Measurements from ENCODE around the gene SLC24A3.

Gene SLC24A3

DNA sequence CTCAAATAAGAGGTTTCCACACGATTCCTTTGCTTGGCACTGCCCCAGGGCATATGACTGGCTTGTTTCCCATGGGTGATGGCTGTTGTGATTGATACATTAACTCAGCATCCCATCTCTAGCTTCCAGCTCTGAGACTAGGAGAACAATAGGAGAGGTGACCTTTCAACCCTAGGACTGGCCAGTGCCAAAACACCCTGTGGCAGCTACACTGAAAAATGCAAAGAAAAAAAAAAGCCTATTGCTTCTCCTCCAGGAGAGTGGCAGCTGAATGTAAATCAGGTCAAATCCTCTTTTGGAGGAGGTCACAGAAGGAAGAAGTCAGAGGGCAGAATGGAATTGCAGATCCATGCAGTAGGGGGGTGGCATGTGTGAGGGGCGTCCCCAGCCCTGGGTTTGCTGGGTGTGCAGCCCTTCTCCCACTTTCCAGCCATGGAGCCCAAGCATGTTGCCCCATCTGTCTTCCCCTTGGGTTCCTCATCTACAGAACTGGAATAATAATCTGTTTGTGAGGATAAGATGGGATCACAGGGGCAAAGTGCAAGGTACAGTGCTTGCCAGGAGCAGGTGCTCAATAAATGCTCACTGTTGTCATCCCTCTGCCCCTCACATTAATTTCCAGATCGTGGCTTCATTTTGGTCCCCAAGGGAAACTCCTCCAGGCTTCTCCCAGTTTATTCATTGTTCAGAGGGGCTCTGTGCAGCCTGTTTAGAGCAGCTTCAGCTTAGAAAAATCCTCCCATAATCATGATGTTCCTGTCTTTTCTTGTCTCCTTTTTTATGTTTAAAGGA lies 300.6 kb downstream of the SLC24A3 start:
- Histone ChIP-seq H3K36me3 (ENCODE audit: insufficient read depth, low read length) (no peaks in the 10 kb centered on the region), H3K4me1 (ENCODE audit: insufficient read depth, low read length) (no peaks in the 10 kb centered on the region), H3K9ac (ENCODE audit: low read depth, low read length) (no peak overlapping the region), H3K27me3 (ENCODE audit: insufficient read depth, low read length) (no peaks in the 10 kb centered on the region), H3K4me3 (ENCODE audit: low read length) (no peak overlapping the region), H3K9me3 (ENCODE audit: insufficient read depth, low read depth, low read length) (no peaks in the 10 kb centered on the region), H3K27ac (ENCODE audit: low read depth, low read length) (no peak overlapping the region)
- 78% methylated on average over 3 of the region's 3 CpGs for WGBS

GRCh38 chr20:19515074-19515473 lies 302.6 kb downstream of the SLC24A3 start:
- H3K9ac ChIP-seq (ENCODE audit: low read depth, low read length): no peak overlapping the region
- H3K4me1 ChIP-seq (ENCODE audit: insufficient read depth, low read length): no peaks in the 10 kb centered on the region
- no peaks in the 10 kb centered on the region for H3K27me3 ChIP-seq (ENCODE audit: insufficient read depth, low read length)
- H3K27ac ChIP-seq (ENCODE audit: low read depth, low read length): no peak overlapping the region
- no peak overlapping the region for H3K4me3 ChIP-seq (ENCODE audit: low read length)
- no peaks in the 10 kb centered on the region for H3K36me3 ChIP-seq (ENCODE audit: insufficient read depth, low read length)
- no peaks in the 10 kb centered on the region for H3K9me3 ChIP-seq (ENCODE audit: insufficient read depth, low read depth, low read length)
- WGBS: 92% methylated on average over 6 of the region's 6 CpGs

- Histone ChIP-seq H3K9me3 (ENCODE audit: insufficient read depth, low read depth, low read length) (no peaks in the 10 kb centered on the region), H3K4me1 (ENCODE audit: insufficient read depth, low read length) (no peaks in the 10 kb centered on the region), H3K27ac (ENCODE audit: low read depth, low read length) (no peak overlapping the region), H3K4me3 (ENCODE audit: low read length) (no peak overlapping the region), H3K9ac (ENCODE audit: low read depth, low read length) (no peak overlapping the region), H3K36me3 (ENCODE audit: insufficient read depth, low read length) (no peaks in the 10 kb centered on the region), H3K27me3 (ENCODE audit: insufficient read depth, low read length) (no peaks in the 10 kb centered on the region)
- no CpG with 5 or more reads among the region's 1 CpG for WGBS
Observed at GRCh38 chr20:19519466-19519865, 307.0 kb downstream of the SLC24A3 start.

DNA sequence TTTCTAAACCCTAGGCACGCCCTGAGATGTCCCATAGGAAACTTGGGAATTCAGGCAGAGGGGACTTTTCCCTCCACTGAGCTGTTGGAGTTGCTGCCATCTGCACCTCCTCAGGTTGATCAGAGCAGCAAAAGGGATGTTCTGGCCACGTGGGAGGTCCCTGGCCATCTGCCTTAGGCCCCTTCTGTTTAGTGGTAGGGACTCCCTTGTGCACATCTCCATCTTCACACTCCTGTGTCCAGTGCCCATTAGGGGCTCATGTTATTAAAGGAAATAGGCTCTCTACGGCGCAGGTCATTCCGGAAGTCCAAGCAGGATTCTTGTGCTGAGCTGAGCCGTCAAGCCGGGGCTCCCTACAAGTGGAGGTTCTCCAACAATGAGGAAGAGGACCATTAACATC lies 307.8 kb downstream of the SLC24A3 start:
- Histone ChIP-seq H3K4me3 (ENCODE audit: low read length) (no peak overlapping the region), H3K9ac (ENCODE audit: low read depth, low read length) (no peak overlapping the region), H3K9me3 (ENCODE audit: insufficient read depth, low read depth, low read length) (no peaks in the 10 kb centered on the region), H3K4me1 (ENCODE audit: insufficient read depth, low read length) (no peaks in the 10 kb centered on the region), H3K36me3 (ENCODE audit: insufficient read depth, low read length) (no peaks in the 10 kb centered on the region), H3K27ac (ENCODE audit: low read depth, low read length) (no peak overlapping the region), H3K27me3 (ENCODE audit: insufficient read depth, low read length) (no peaks in the 10 kb centered on the region)
- WGBS: 90% methylated on average over 7 of the region's 7 CpGs

GRCh38 chr20:19522071-19522801 lies 309.8 kb downstream of the SLC24A3 start:
- Histone ChIP-seq H3K36me3 (ENCODE audit: insufficient read depth, low read length) (no peaks in the 10 kb centered on the region), H3K27ac (ENCODE audit: low read depth, low read length) (no peak overlapping the region), H3K9ac (ENCODE audit: low read depth, low read length) (no peak overlapping the region), H3K4me1 (ENCODE audit: insufficient read depth, low read length) (no peaks in the 10 kb centered on the region), H3K9me3 (ENCODE audit: insufficient read depth, low read depth, low read length) (no peaks in the 10 kb centered on the region), H3K4me3 (ENCODE audit: low read length) (no peak overlapping the region), H3K27me3 (ENCODE audit: insufficient read depth, low read length) (no peaks in the 10 kb centered on the region)
- WGBS: 92% methylated on average over 9 of the region's 9 CpGs

GRCh38 chr20:19522836-19523590 lies 310.6 kb downstream of the SLC24A3 start:
- WGBS: 97% methylated on average over 3 of the region's 4 CpGs
- no peak overlapping the region for H3K4me3 ChIP-seq (ENCODE audit: low read length)

DNA sequence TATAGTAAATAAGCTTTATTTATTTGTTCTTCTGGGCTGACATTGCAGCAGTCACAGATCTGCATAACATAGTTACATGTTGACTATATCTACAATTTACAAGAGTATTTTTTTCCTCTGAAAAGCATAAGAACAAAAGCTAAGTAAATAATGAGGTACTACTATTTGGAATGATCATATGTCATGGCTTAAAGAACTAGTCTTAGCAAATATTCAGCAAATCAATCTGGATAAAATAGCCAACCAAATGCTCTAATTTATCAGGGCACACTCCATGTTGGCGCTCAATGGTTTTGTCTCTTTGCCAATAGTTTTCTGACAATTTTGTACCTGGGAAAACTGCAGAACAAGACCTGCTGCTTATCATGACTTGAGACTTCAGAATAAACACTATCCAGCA lies 312.2 kb downstream of the SLC24A3 start:
- WGBS: 96% methylated on average over 1 of the region's 1 CpG
- Histone ChIP-seq H3K4me1 (ENCODE audit: insufficient read depth, low read length) (no peaks in the 10 kb centered on the region), H3K9ac (ENCODE audit: low read depth, low read length) (no peak overlapping the region), H3K4me3 (ENCODE audit: low read length) (no peak overlapping the region), H3K27me3 (ENCODE audit: insufficient read depth, low read length) (no peaks in the 10 kb centered on the region), H3K27ac (ENCODE audit: low read depth, low read length) (no peak overlapping the region), H3K9me3 (ENCODE audit: insufficient read depth, low read depth, low read length) (no peaks in the 10 kb centered on the region), H3K36me3 (ENCODE audit: insufficient read depth, low read length) (no peaks in the 10 kb centered on the region)

More at GRCh38 chr20:19522836-19523590, 310.6 kb downstream of the SLC24A3 start:
- no peaks in the 10 kb centered on the region for H3K36me3 ChIP-seq (ENCODE audit: insufficient read depth, low read length)
- H3K27me3 ChIP-seq (ENCODE audit: insufficient read depth, low read length): no peaks in the 10 kb centered on the region
- no peak overlapping the region for H3K9ac ChIP-seq (ENCODE audit: low read depth, low read length)
- no peaks in the 10 kb centered on the region for H3K4me1 ChIP-seq (ENCODE audit: insufficient read depth, low read length)
- H3K9me3 ChIP-seq (ENCODE audit: insufficient read depth, low read depth, low read length): no peaks in the 10 kb centered on the region
- H3K27ac ChIP-seq (ENCODE audit: low read depth, low read length): no peak overlapping the region

DNA sequence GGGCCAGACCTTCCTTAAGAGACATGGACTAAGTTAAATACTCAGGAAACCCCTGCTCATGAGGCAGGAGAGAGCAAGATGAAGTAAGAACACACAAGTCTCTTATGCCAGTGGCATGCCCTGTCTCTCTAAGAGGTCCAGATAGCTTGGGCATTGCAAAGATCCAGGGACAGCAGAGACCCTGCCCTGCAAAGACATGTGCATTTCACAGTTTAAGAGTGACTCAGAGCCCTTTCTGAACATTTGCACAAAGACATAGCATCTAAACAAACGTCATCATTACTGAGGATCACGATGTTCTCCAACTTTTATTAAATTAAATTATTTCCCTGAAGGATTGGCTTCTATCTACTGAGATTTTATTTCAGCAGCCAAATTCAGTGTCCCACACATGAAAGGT lies 315.1 kb downstream of the SLC24A3 start:
- Histone ChIP-seq H3K9ac (ENCODE audit: low read depth, low read length) (no peak overlapping the region), H3K9me3 (ENCODE audit: insufficient read depth, low read depth, low read length) (no peaks in the 10 kb centered on the region), H3K27ac (ENCODE audit: low read depth, low read length) (no peak overlapping the region), H3K36me3 (ENCODE audit: insufficient read depth, low read length) (no peaks in the 10 kb centered on the region), H3K4me1 (ENCODE audit: insufficient read depth, low read length) (no peaks in the 10 kb centered on the region), H3K4me3 (ENCODE audit: low read length) (no peak overlapping the region), H3K27me3 (ENCODE audit: insufficient read depth, low read length) (no peaks in the 10 kb centered on the region)
- 90% methylated on average over 2 of the region's 2 CpGs for WGBS

DNA sequence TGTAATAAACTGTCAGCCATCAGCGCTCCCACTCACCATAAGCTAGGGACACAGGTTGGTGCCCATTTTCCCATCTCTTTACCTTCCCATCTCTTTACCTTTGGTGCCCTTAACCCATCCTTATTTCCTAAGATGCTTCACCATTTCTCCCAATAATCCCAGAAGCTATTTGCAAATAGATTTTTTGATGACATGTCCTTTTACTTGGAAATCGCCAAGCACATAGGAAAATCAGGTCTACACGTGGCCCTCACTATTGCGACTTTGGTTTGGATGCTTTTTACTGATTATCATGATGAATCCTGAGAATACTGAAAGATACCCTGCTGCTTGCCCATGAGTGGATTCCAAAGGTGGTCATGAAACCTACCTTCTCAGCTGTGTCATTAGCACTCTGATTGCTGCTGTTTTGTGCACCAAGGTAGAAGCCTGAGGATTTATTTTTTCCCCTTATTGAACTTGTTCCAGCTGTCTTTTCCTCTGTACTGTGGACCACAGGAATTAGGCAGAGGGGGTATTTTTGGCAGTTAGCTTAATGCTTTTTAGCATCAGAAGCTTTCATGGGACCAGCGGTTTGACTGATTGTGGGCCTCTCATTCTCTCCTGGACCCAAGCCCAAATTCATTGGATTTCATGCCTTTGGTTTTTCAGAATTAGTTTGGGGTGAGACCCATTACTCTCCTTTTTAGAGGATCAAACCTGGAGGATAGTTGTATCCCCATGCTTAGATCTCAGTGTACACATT lies 316.0 kb downstream of the SLC24A3 start:
- Histone ChIP-seq H3K27me3 (ENCODE audit: insufficient read depth, low read length) (no peaks in the 10 kb centered on the region), H3K4me1 (ENCODE audit: insufficient read depth, low read length) (no peaks in the 10 kb centered on the region), H3K4me3 (ENCODE audit: low read length) (no peak overlapping the region), H3K9ac (ENCODE audit: low read depth, low read length) (no peak overlapping the region), H3K9me3 (ENCODE audit: insufficient read depth, low read depth, low read length) (no peaks in the 10 kb centered on the region), H3K36me3 (ENCODE audit: insufficient read depth, low read length) (no peaks in the 10 kb centered on the region), H3K27ac (ENCODE audit: low read depth, low read length) (no peak overlapping the region)
- WGBS: 93% methylated on average over 5 of the region's 5 CpGs

- no peak overlapping the region for H3K9ac ChIP-seq (ENCODE audit: low read depth, low read length)
- no peak overlapping the region for H3K27ac ChIP-seq (ENCODE audit: low read depth, low read length)
- 93% methylated on average over 5 of the region's 5 CpGs for WGBS
- no peaks in the 10 kb centered on the region for H3K4me1 ChIP-seq (ENCODE audit: insufficient read depth, low read length)
- peaks cover under 1% of the 10 kb centered on the region; the same call in 1 of the 2 replicates for H3K9me3 ChIP-seq (ENCODE audit: insufficient read depth, low read depth, low read length)
- no peaks in the 10 kb centered on the region for H3K36me3 ChIP-seq (ENCODE audit: insufficient read depth, low read length)
- H3K4me3 ChIP-seq (ENCODE audit: low read length): no peak overlapping the region
- no peaks in the 10 kb centered on the region for H3K27me3 ChIP-seq (ENCODE audit: insufficient read depth, low read length)
Observed at GRCh38 chr20:19530006-19530405, 317.6 kb downstream of the SLC24A3 start.
